IMR-90 (cell line): ENCODE results near the gene SCAANT1. TPM values are rescaled to one million over a fixed set of nuclear protein-coding genes. Genes with fewer than 3 reads are reported as not detected.

Experiments used
- ATAC-seq: fragments of 200-7000 bp; cut with Tn5 transposase; 2 replicates; pipeline ENCODE4 v1.9.1; 2020; ENCODE audit warnings: low read depth, mild to moderate bottlenecking, moderate library complexity
- BruUV-seq: library from RNA; stranded (reverse); fragments of 400-500 nt; replicated peaks from 2 replicates; lab custom pipeline; 2021; lab: Mats Ljungman, UMichigan
- CTCF ChIA-PET: fragments of 300-600 bp; formaldehyde crosslinking; extraction: SDS; loops from one replicate; lab custom pipeline; 2021; ENCODE audit warnings: antibody characterized with exemption; lab: Yijun Ruan, JAX
- POLR2A ChIA-PET: fragments of 300-600 bp; sonication (Branson Sonifier 250); formaldehyde crosslinking; loops from one replicate; lab custom pipeline; 2022; ENCODE audit warnings: antibody characterized with exemption; ENCODE audit not compliant: unreplicated experiment; lab: Charles Lee
- DNase-seq: peaks from one replicate; pipeline ENCODE4 v3.0.0; 2013
- H2AFZ ChIP-seq: replicated peaks from 2 replicates; pipeline ENCODE3; 2013; ENCODE audit warnings: low read length, mild to moderate bottlenecking; ENCODE audit not compliant: poor library complexity
- H2AK5ac ChIP-seq: 2 replicates; pipeline ENCODE4 v1.6.1; 2013; ENCODE audit warnings: low read depth, low read length, inconsistent platforms
- H2AK9ac ChIP-seq: replicated peaks from 2 replicates; pipeline ENCODE3; 2013; ENCODE audit warnings: mild to moderate bottlenecking, low read depth, low read length, moderate library complexity; ENCODE audit not compliant: poor library complexity
- H2BK120ac ChIP-seq: 2 replicates; pipeline ENCODE4 v1.6.1; 2013; ENCODE audit warnings: low read depth, low read length, inconsistent platforms
- H2BK15ac ChIP-seq: 3 replicates; pipeline ENCODE4 v1.6.1; 2013; ENCODE audit warnings: low read depth, low read length, inconsistent platforms
- H2BK20ac ChIP-seq: 2 replicates; pipeline ENCODE4 v1.6.1; 2013; ENCODE audit warnings: low read depth, mild to moderate bottlenecking, inconsistent platforms, low read length, moderate library complexity
- H2BK5ac ChIP-seq: 2 replicates; pipeline ENCODE4 v1.6.1; 2013; ENCODE audit warnings: mild to moderate bottlenecking, low read depth, low read length, inconsistent platforms; ENCODE audit not compliant: poor library complexity, severe bottlenecking
- H3K14ac ChIP-seq: replicated peaks from 2 replicates; pipeline ENCODE4 v1.6.1; 2013; ENCODE audit warnings: low read depth, low read length, inconsistent platforms
- H3K18ac ChIP-seq: 2 replicates; pipeline ENCODE4 v1.6.1; 2013; ENCODE audit warnings: low read depth, low read length, control low read depth
- H3K23ac ChIP-seq: 2 replicates; pipeline ENCODE4 v1.6.1; 2013; ENCODE audit warnings: low read depth, low read length, inconsistent platforms
- H3K27ac ChIP-seq: 2 replicates; pipeline ENCODE4 v1.5.1; 2013; ENCODE audit warnings: mild to moderate bottlenecking, control low read depth, low read length; ENCODE audit not compliant: insufficient read depth
- H3K27me3 ChIP-seq: 2 replicates; pipeline ENCODE4 v1.6.1; 2013; ENCODE audit warnings: low read length; ENCODE audit not compliant: control insufficient read depth, insufficient read depth
- H3K36me3 ChIP-seq: 2 replicates; pipeline ENCODE4 v1.6.1; 2013; ENCODE audit warnings: low read length, mixed read lengths; ENCODE audit not compliant: control insufficient read depth, insufficient read depth
- H3K4ac ChIP-seq: 2 replicates; pipeline ENCODE4 v1.6.1; 2013; ENCODE audit warnings: low read depth, low read length, inconsistent platforms
- H3K4me1 ChIP-seq: 2 replicates; pipeline ENCODE4 v1.6.1; 2013; ENCODE audit warnings: low read length, mixed read lengths; ENCODE audit not compliant: control insufficient read depth, insufficient read depth
- H3K4me2 ChIP-seq: 2 replicates; pipeline ENCODE4 v1.6.1; 2013; ENCODE audit warnings: low read depth, mild to moderate bottlenecking, control low read depth, low read length, moderate library complexity
- H3K4me3 ChIP-seq: 2 replicates; pipeline ENCODE4 v1.5.1; 2013; ENCODE audit warnings: low read depth, mild to moderate bottlenecking, control low read depth, low read length, moderate library complexity; ENCODE audit not compliant: insufficient read depth
- H3K56ac ChIP-seq: 2 replicates; pipeline ENCODE4 v1.6.1; 2013; ENCODE audit warnings: low read length, inconsistent platforms; ENCODE audit not compliant: insufficient read depth; ENCODE audit errors: extremely low read depth
- H3K79me1 ChIP-seq, 2 experiments: 2 replicates each; pipeline ENCODE4 v1.6.1; 2013; ENCODE audit warnings: low read length in 2 of 2, inconsistent platforms in 1 of 2, low read depth in 1 of 2
- H3K9ac ChIP-seq: 2 replicates; pipeline ENCODE4 v1.6.1; 2013; ENCODE audit warnings: low read depth, low read length, control low read depth
- H3K9me1 ChIP-seq: 2 replicates; pipeline ENCODE4 v1.6.1; 2013; ENCODE audit warnings: low read length, inconsistent platforms; ENCODE audit not compliant: insufficient read depth
- H3K9me3 ChIP-seq: 2 replicates; pipeline ENCODE4 v1.6.1; 2013; ENCODE audit warnings: low read length; ENCODE audit not compliant: control insufficient read depth, insufficient read depth
- H4K20me1 ChIP-seq: 2 replicates; pipeline ENCODE4 v1.6.1; 2013; ENCODE audit warnings: low read length, inconsistent platforms; ENCODE audit not compliant: insufficient read depth
- H4K5ac ChIP-seq: 2 replicates; pipeline ENCODE4 v1.6.1; 2013; ENCODE audit warnings: mild to moderate bottlenecking, low read depth, low read length, control low read depth
- H4K8ac ChIP-seq, 2 experiments: 2 replicates each; pipeline ENCODE4 v1.6.1; 2013; ENCODE audit warnings: low read depth in 2 of 2, low read length in 2 of 2, control low read depth in 1 of 2, inconsistent platforms in 1 of 2
- H4K91ac ChIP-seq: 2 replicates; pipeline ENCODE4 v1.6.1; 2013; ENCODE audit warnings: low read depth, low read length, inconsistent platforms; ENCODE audit not compliant: insufficient read depth
- BHLHE40 ChIP-seq: fragments of 150-350 bp; IDR thresholded peaks from 2 replicates; pipeline ENCODE4 v1.6.1; 2016; ENCODE audit warnings: mild to moderate bottlenecking, low read depth, low read length
- CEBPB ChIP-seq: IDR thresholded peaks from 2 replicates; pipeline ENCODE4 v1.6.1; 2012; ENCODE audit warnings: low read depth, low read length, improper control_type of control experiment
- CHD1 ChIP-seq: IDR thresholded peaks from 2 replicates; pipeline ENCODE4 v1.6.1; 2012; ENCODE audit warnings: low read depth, low read length, improper control_type of control experiment
- FOS ChIP-seq: fragments of 150-350 bp; IDR thresholded peaks from 2 replicates; pipeline ENCODE4 v1.6.1; 2016; ENCODE audit warnings: low read depth, low read length
- MAFK ChIP-seq: IDR thresholded peaks from 2 replicates; pipeline ENCODE4 v1.6.1; 2012; ENCODE audit warnings: low read depth, low read length, improper control_type of control experiment
- MAZ ChIP-seq: IDR thresholded peaks from 2 replicates; pipeline ENCODE4 v1.6.1; 2012; ENCODE audit warnings: low read depth, mild to moderate bottlenecking, low read length, improper control_type of control experiment, moderate library complexity, borderline replicate concordance
- MXI1 ChIP-seq: IDR thresholded peaks from 2 replicates; pipeline ENCODE4 v1.6.1; 2012; ENCODE audit warnings: low read depth, mild to moderate bottlenecking, low read length, moderate library complexity, borderline replicate concordance
- NFE2L2 ChIP-seq: fragments of 150-350 bp; IDR thresholded peaks from 2 replicates; pipeline ENCODE4 v1.6.1; 2016; ENCODE audit warnings: low read depth, mild to moderate bottlenecking, low read length
- POLR2A ChIP-seq: IDR thresholded peaks from 2 replicates; pipeline ENCODE4 v1.6.1; 2012; ENCODE audit warnings: mild to moderate bottlenecking, low read depth, low read length
- RAD21 ChIP-seq: IDR thresholded peaks from 2 replicates; pipeline ENCODE4 v1.6.1; 2012; ENCODE audit warnings: low read length, improper control_type of control experiment
- RCOR1 ChIP-seq: IDR thresholded peaks from 2 replicates; pipeline ENCODE4 v1.6.1; 2012; ENCODE audit warnings: mild to moderate bottlenecking, low read length, improper control_type of control experiment; ENCODE audit not compliant: insufficient replicate concordance
- RFX5 ChIP-seq: IDR thresholded peaks from 2 replicates; pipeline ENCODE4 v1.8.0; 2012; ENCODE audit warnings: low read depth, mild to moderate bottlenecking, low read length, moderate library complexity
- SMC3 ChIP-seq: fragments of 150-350 bp; IDR thresholded peaks from 2 replicates; pipeline ENCODE4 v1.6.1; 2016; ENCODE audit warnings: low read depth, mild to moderate bottlenecking, antibody characterized with exemption, low read length, moderate library complexity
- WGBS, 2 experiments: methylation state at CpG; one replicate each; pipeline versions ENCODE4 v1.1.5 to v1.1.7; 2013; ENCODE audit warnings: missing lambda C conversion rate in 2 of 2; ENCODE audit not compliant: insufficient read length in 1 of 2; ENCODE audit errors: extremely low coverage in 2 of 2; 5-methylcytosine and 5-hydroxymethylcytosine counted together
- dilution Hi-C: fragments of 300-500 bp; cut with HindIII; formaldehyde crosslinking; loops from one replicate; pipeline ENCODE4 v1.14.3; 2018; ENCODE audit warnings: low sequenced_read_pairs; ENCODE audit not compliant: unreplicated experiment
- in situ Hi-C: fragments of 300-500 bp; cut with MboI; formaldehyde crosslinking; loops from 3 replicates; pipeline ENCODE4 v1.14.3; 2019; ENCODE audit warnings: low sequenced_read_pairs, inconsistent platforms, mixed read lengths
- intact Hi-C: fragments of 100-400 bp; cut with micrococcal nuclease; formaldehyde crosslinking; loops from 2 replicates; pipeline ENCODE4 v1.10.0; 2022
- polyA plus RNA-seq, 3 experiments: library from polyadenylated mRNA; depleted of rRNA; stranded (reverse); fragments of >200 nt; gene quantifications; 2 replicates each; pipeline ENCODE4 v1.2.3, GENCODE V29; 2012; ENCODE audit warnings: low replicate concordance in 1 of 3
- total RNA-seq: library from RNA; depleted of rRNA; stranded (reverse); fragments of >200 nt; gene quantifications from 2 replicates; pipeline ENCODE4 v1.2.3, GENCODE V29; 2012
- TF ChIP-seq, protein P1 (sequence below): fragments of 150-350 bp; IDR thresholded peaks from 2 replicates; pipeline ENCODE4 v1.6.1; 2017; ENCODE audit warnings: mild to moderate bottlenecking, antibody characterized with exemption, low read length, low read depth
- TF ChIP-seq, protein P2 (sequence below): fragments of 150-350 bp; IDR thresholded peaks from 2 replicates; pipeline ENCODE4 v1.6.1; 2016; ENCODE audit warnings: low read depth, mild to moderate bottlenecking, low read length, moderate library complexity, borderline replicate concordance

Gene SCAANT1
- total and polyA plus RNA-seq, 2 of the 4 experiments (the other 2 are of a cell fraction), result not detected

DNA sequence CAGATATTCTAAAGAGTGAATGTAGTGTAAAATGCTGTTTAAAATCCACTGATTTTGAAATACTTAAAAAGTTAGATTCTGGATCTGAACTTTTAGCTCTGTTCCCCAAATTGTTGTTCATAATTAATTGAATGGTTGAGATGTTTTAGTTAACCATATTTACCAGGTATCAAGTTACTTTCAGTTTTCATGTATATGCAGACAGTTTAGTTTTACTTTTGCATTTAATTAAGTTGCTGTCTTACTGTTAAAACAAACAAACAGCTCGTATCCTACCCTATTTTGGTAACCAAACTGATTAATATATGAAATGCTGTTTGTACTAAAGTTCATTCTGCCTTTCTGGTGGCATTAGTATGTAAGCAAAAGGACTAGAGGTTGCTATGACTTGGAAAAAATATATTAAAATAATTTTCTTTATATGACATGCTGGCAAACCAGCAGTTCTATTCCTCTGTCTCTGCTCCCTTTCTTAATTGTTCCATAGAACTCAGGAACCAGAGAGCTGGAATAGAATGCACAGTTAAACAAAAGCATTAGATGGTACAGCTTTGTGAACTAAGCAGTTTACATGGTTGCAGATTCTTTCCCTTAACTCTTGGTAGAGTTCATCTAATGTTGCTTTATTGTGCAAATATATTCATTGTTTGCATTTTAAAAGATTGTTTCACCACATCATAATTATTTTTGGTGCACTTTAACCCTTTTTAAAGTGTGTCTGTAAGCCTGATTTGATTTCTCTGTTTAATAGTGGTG lies 39.5 kb upstream of the SCAANT1 start:
- H3K56ac ChIP-seq, result no peak overlapping the region
- H2BK5ac ChIP-seq, result no peak overlapping the region
- H3K4ac ChIP-seq, result no peak overlapping the region
- H2AK5ac ChIP-seq, result no peak overlapping the region
- ATAC-seq (peak; percentile 16; the same call in 1 of the 2 replicates), DNase-seq (no peak)
- H3K9me1 ChIP-seq, result peaks cover 29% of the 10 kb centered on the region
- no peak overlapping the region for H4K91ac ChIP-seq
- intact Hi-C loops, result no loop called here
- peaks cover 12% of the 10 kb centered on the region for H3K36me3 ChIP-seq
- peaks cover 4% of the 10 kb centered on the region; the same call in 1 of the 2 replicates for H3K4me1 ChIP-seq
- no peak overlapping the region for H3K18ac ChIP-seq
- no peak overlapping the region for H4K5ac ChIP-seq
- no peak overlapping the region for H3K23ac ChIP-seq
- no peak overlapping the region for H3K14ac ChIP-seq
- H3K9ac ChIP-seq, result no peak overlapping the region
- H2BK120ac ChIP-seq, result no peak overlapping the region
- H2BK15ac ChIP-seq, result no peak overlapping the region
- no peaks in the 10 kb centered on the region for H3K9me3 ChIP-seq
- no peaks in the 10 kb centered on the region for H3K27me3 ChIP-seq
- H3K4me2 ChIP-seq, result peak overlapping the region; percentile 65; the same call in 1 of the 2 replicates
- no TSS peak for BruUV-seq
- WGBS, 2 experiments, result no CpG with 5 or more reads among the region's 1 CpG
- H4K8ac ChIP-seq, result no peak overlapping the region
- in situ Hi-C loops, result no loop called here
- peaks cover 48 to 74% of the 10 kb centered on the region in 2 experiments for H3K79me1 ChIP-seq
- no peak overlapping the region for H3K4me3 ChIP-seq
- no peak overlapping the region for H3K27ac ChIP-seq
- H2AFZ ChIP-seq, result no peak overlapping the region
- dilution Hi-C loops, result no loop called here
- CTCF ChIA-PET, result interaction anchor here (1.6 kb wide), 1 partner anchor 10 kb away, joined by 5 read pairs; no protein-coding TSS in a partner anchor
- H2BK20ac ChIP-seq, result no peak overlapping the region
- H2AK9ac ChIP-seq, result no peak overlapping the region
- peaks cover 26% of the 10 kb centered on the region for H4K20me1 ChIP-seq
- POLR2A ChIA-PET, result no interaction called here
- TF ChIP-seq, protein P1, sequence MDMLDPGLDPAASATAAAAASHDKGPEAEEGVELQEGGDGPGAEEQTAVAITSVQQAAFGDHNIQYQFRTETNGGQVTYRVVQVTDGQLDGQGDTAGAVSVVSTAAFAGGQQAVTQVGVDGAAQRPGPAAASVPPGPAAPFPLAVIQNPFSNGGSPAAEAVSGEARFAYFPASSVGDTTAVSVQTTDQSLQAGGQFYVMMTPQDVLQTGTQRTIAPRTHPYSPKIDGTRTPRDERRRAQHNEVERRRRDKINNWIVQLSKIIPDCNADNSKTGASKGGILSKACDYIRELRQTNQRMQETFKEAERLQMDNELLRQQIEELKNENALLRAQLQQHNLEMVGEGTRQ, result no peak
- TF ChIP-seq BHLHE40 (no peak), FOS (no peak), CEBPB (no peak), POLR2A (no peak), MAFK (no peak), SMC3 (no peak), MXI1 (no peak), RAD21 (no peak), MAZ (no peak), RCOR1 (no peak), CHD1 (no peak), RFX5 (no peak), NFE2L2 (no peak)
- TF ChIP-seq, protein P2, sequence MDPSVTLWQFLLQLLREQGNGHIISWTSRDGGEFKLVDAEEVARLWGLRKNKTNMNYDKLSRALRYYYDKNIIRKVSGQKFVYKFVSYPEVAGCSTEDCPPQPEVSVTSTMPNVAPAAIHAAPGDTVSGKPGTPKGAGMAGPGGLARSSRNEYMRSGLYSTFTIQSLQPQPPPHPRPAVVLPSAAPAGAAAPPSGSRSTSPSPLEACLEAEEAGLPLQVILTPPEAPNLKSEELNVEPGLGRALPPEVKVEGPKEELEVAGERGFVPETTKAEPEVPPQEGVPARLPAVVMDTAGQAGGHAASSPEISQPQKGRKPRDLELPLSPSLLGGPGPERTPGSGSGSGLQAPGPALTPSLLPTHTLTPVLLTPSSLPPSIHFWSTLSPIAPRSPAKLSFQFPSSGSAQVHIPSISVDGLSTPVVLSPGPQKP, result no peak
